GM23338 (cell line): ENCODE data around the gene HSPB6. TPM values are rescaled to one million over a fixed set of nuclear protein-coding genes. Genes with fewer than 3 reads are reported as not detected.

ENCODE experiments used
- ATAC-seq: fragments of 200-7000 bp; cut with Tn5 transposase; 3 replicates; pipeline ENCODE4 v1.9.1; 2020
- DNase-seq: peaks from one replicate; pipeline ENCODE4 v3.0.0-alpha.2; 2015; ENCODE audit warnings: low spot score
- H2AFZ ChIP-seq: fragments of 200-600 bp; sonication (generic); 2 replicates; pipeline ENCODE4 v1.8.0; 2016; ENCODE audit warnings: antibody characterized with exemption, mild to moderate bottlenecking, moderate library complexity
- H3F3A ChIP-seq: fragments of 200-600 bp; sonication (generic); replicated peaks from 2 replicates; pipeline ENCODE4 v1.8.0; 2017; ENCODE audit warnings: antibody characterized with exemption, mixed run types, low read depth
- H3K27ac ChIP-seq: fragments of 200-600 bp; sonication (generic); 2 replicates; pipeline ENCODE4 v1.6.1; 2016; ENCODE audit warnings: low read depth
- H3K27me3 ChIP-seq: fragments of 200-600 bp; sonication (generic); 2 replicates; pipeline ENCODE4 v1.8.0; 2016; ENCODE audit warnings: mild to moderate bottlenecking, mixed run types, moderate library complexity; ENCODE audit not compliant: insufficient read depth
- H3K36me3 ChIP-seq: fragments of 200-600 bp; sonication (generic); 2 replicates; pipeline ENCODE4 v1.8.0; 2016; ENCODE audit warnings: mild to moderate bottlenecking; ENCODE audit not compliant: insufficient read depth
- H3K4me1 ChIP-seq: fragments of 200-600 bp; sonication (generic); 2 replicates; pipeline ENCODE4 v1.8.0; 2016; ENCODE audit warnings: mild to moderate bottlenecking, moderate library complexity; ENCODE audit not compliant: insufficient read depth
- H3K4me2 ChIP-seq: fragments of 200-600 bp; sonication (generic); 2 replicates; pipeline ENCODE4 v1.7.1; 2017; ENCODE audit warnings: mixed run types
- H3K4me3 ChIP-seq: fragments of 200-600 bp; sonication (generic); 2 replicates; pipeline ENCODE4 v1.6.1; 2016; ENCODE audit warnings: mixed run types
- H3K79me2 ChIP-seq: fragments of 200-600 bp; sonication (generic); replicated peaks from 2 replicates; pipeline ENCODE4 v1.8.0; 2017; ENCODE audit warnings: mild to moderate bottlenecking; ENCODE audit not compliant: insufficient read depth
- H3K9me2 ChIP-seq: fragments of 200-600 bp; sonication (generic); 2 replicates; pipeline ENCODE4 v1.8.0; 2017; ENCODE audit not compliant: insufficient read depth
- H4K20me1 ChIP-seq: fragments of 200-600 bp; sonication (generic); replicated peaks from 2 replicates; pipeline ENCODE4 v1.8.0; 2017; ENCODE audit warnings: mild to moderate bottlenecking; ENCODE audit not compliant: insufficient read depth
- H3K27ac Mint-ChIP-seq: 2 replicates; pipeline ENCODE4 v1.8.0; 2020; ENCODE audit warnings: inconsistent platforms, mild to moderate bottlenecking, moderate library complexity, mixed read lengths
- H3K27me3 Mint-ChIP-seq: 3 replicates; pipeline ENCODE4 v1.8.0; 2022; ENCODE audit warnings: low read depth, mild to moderate bottlenecking, moderate library complexity, mixed read lengths, inconsistent platforms; ENCODE audit not compliant: insufficient read depth, poor library complexity
- H3K36me3 Mint-ChIP-seq: 3 replicates; pipeline ENCODE4 v1.8.0; 2021; ENCODE audit warnings: low read depth, mild to moderate bottlenecking, inconsistent platforms, moderate library complexity, mixed read lengths
- H3K4me1 Mint-ChIP-seq: 3 replicates; pipeline ENCODE4 v1.8.0; 2020; ENCODE audit warnings: mild to moderate bottlenecking, inconsistent platforms, mixed read lengths
- H3K4me3 Mint-ChIP-seq: 3 replicates; pipeline ENCODE4 v1.8.0; 2021; ENCODE audit warnings: moderate library complexity, mild to moderate bottlenecking, inconsistent platforms, mixed read lengths
- H3K9me3 Mint-ChIP-seq: 3 replicates; pipeline ENCODE4 v1.8.0; 2020; ENCODE audit warnings: moderate library complexity, mild to moderate bottlenecking, inconsistent platforms, mixed read lengths
- CREB1 ChIP-seq: fragments of 250-450 bp; sonication (Bioruptor Pico); IDR thresholded peaks from 2 replicates; pipeline ENCODE4 v1.5.0; 2020; ENCODE audit warnings: low read depth, mild to moderate bottlenecking, moderate library complexity
- EZH2 ChIP-seq: fragments of 200-600 bp; sonication (generic); IDR thresholded peaks from one replicate; pipeline ENCODE4 v1.8.0; 2017; ENCODE audit warnings: antibody characterized with exemption, mild to moderate bottlenecking, low read depth; ENCODE audit not compliant: unreplicated experiment
- JUNB ChIP-seq: IDR thresholded peaks from one replicate; pipeline ENCODE4 v1.6.1; 2016; ENCODE audit warnings: antibody characterized with exemption; ENCODE audit not compliant: unreplicated experiment
- POLR2AphosphoS5 ChIP-seq: IDR thresholded peaks from 2 replicates; pipeline ENCODE4 v1.6.1; 2016; ENCODE audit warnings: antibody characterized with exemption, low read depth
- ZNF114 ChIP-seq: fragments of 250-450 bp; sonication (Bioruptor Pico); IDR thresholded peaks from 2 replicates; pipeline ENCODE4 v1.5.0; 2020; ENCODE audit warnings: mild to moderate bottlenecking, moderate library complexity
- ZNF331 ChIP-seq: fragments of 250-450 bp; sonication (Bioruptor Pico); IDR thresholded peaks from 2 replicates; pipeline ENCODE4 v1.5.0; 2020; ENCODE audit warnings: low read depth, mild to moderate bottlenecking, moderate library complexity
- polyA plus RNA-seq: library from polyadenylated mRNA; unstranded; fragments of >200 nt; fragmentation: Nextera tagmentation; extraction: Ambion mirVana; gene quantifications from 2 replicates; pipeline ENCODE4 v1.2.1, GENCODE V29; 2016
- total RNA-seq: library from RNA; depleted of rRNA; stranded (reverse); fragments of >200 nt; shearing (Covaris generic); gene quantifications from 2 replicates; pipeline ENCODE4 v1.2.3, GENCODE V29; 2014
- TF ChIP-seq, protein P1 (sequence below): IDR thresholded peaks from 2 replicates; pipeline ENCODE4 v1.6.1; 2016; ENCODE audit warnings: antibody characterized with exemption
- TF ChIP-seq, protein P2 (sequence below): IDR thresholded peaks from one replicate; pipeline ENCODE4 v1.6.1; 2018; ENCODE audit warnings: antibody characterized with exemption; ENCODE audit not compliant: unreplicated experiment
- TF ChIP-seq, protein P3 (sequence below), 2 experiments: fragments of 200-600 bp in 1 of 2; sonication (generic) in 1 of 2; conservative IDR thresholded peaks; 2 replicates each; pipeline versions ENCODE4 v1.5.1 to v1.6.1; 2016 to 2017; ENCODE audit warnings: antibody characterized with exemption in 2 of 2, low read depth in 2 of 2, mild to moderate bottlenecking in 2 of 2, moderate library complexity in 1 of 2
- TF ChIP-seq, protein P4 (sequence below): fragments of 250-450 bp; sonication (Bioruptor Pico); IDR thresholded peaks from 2 replicates; pipeline ENCODE4 v1.5.0; 2020; ENCODE audit warnings: mild to moderate bottlenecking, moderate library complexity

The HSPB6 gene
- total and polyA plus RNA-seq, 2 experiments from 2014 or later: 0.87 to 3.2 TPM

DNA sequence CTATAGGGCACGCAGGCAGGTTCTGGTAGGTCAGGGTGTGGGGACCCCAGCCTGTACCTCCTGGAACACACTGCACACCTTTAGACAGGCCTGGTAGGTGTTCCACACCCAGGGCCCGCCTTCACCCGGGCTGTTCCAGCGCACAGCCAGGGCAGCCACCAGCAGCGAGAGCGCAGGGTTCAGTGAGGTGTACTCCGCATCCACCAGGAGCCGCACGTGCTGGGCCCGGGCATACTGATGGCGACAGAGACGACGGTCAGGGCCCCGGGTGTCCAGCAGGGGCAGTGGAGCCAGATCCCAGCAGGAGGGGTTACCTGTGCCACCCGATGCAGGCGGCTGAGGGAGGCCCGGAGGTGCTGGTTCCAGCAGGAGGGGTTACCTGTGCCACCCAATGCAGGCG, 49.8 kb upstream of the HSPB6 start (continued):
- TF ChIP-seq, protein P1, sequence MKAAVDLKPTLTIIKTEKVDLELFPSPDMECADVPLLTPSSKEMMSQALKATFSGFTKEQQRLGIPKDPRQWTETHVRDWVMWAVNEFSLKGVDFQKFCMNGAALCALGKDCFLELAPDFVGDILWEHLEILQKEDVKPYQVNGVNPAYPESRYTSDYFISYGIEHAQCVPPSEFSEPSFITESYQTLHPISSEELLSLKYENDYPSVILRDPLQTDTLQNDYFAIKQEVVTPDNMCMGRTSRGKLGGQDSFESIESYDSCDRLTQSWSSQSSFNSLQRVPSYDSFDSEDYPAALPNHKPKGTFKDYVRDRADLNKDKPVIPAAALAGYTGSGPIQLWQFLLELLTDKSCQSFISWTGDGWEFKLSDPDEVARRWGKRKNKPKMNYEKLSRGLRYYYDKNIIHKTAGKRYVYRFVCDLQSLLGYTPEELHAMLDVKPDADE: no peak
- TF ChIP-seq EZH2 (no peak), ZNF114 (CRISPR knock-in tag) (no peak), POLR2AphosphoS5 (no peak), JUNB (no peak)
- TF ChIP-seq, protein P2, sequence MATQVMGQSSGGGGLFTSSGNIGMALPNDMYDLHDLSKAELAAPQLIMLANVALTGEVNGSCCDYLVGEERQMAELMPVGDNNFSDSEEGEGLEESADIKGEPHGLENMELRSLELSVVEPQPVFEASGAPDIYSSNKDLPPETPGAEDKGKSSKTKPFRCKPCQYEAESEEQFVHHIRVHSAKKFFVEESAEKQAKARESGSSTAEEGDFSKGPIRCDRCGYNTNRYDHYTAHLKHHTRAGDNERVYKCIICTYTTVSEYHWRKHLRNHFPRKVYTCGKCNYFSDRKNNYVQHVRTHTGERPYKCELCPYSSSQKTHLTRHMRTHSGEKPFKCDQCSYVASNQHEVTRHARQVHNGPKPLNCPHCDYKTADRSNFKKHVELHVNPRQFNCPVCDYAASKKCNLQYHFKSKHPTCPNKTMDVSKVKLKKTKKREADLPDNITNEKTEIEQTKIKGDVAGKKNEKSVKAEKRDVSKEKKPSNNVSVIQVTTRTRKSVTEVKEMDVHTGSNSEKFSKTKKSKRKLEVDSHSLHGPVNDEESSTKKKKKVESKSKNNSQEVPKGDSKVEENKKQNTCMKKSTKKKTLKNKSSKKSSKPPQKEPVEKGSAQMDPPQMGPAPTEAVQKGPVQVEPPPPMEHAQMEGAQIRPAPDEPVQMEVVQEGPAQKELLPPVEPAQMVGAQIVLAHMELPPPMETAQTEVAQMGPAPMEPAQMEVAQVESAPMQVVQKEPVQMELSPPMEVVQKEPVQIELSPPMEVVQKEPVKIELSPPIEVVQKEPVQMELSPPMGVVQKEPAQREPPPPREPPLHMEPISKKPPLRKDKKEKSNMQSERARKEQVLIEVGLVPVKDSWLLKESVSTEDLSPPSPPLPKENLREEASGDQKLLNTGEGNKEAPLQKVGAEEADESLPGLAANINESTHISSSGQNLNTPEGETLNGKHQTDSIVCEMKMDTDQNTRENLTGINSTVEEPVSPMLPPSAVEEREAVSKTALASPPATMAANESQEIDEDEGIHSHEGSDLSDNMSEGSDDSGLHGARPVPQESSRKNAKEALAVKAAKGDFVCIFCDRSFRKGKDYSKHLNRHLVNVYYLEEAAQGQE: no peak

DNA sequence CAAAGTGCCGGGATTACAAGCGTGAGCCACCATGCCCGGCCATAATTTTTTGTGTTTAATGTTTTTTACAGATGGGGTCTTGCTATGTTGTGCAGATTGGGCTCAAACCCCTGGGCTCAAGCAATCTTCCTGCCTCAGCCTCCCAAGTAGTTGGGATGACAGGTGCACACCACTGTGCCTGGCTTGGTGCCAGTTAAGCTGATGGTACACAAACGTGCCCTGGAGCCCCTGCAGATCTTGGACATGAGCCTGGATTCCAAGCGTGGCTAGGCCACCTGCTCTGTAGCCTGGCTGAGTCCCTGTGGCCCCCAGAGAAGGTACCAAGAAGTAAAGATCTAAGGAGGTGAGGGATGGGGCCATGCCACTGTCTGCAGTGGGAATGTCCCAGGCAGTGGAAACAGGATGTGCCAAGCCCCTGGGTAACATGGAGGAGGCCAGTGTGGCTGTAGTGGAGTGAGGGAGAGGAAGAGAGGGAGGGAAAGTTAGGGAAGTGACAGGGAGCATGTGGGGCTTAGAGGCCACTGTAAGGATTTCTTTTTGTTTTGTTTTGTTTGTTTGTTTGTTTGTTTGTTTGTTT, 48.8 kb upstream of the HSPB6 start:
- Histone ChIP-seq H4K20me1 (no peaks in the 10 kb centered on the region), H3K27me3 (no peaks in the 10 kb centered on the region), H3K4me2 (no peak overlapping the region), H3K4me3 (no peak overlapping the region), H3K27ac (no peak overlapping the region), H2AFZ (no peak overlapping the region), H3K79me2 (no peaks in the 10 kb centered on the region), H3K36me3 (no peaks in the 10 kb centered on the region), H3K4me1 (no peaks in the 10 kb centered on the region), H3K9me2 (no peaks in the 10 kb centered on the region), H3F3A (no peaks in the 10 kb centered on the region)
- no peaks in the 10 kb centered on the region for H3K36me3 Mint-ChIP-seq
- no peak overlapping the region for H3K27ac Mint-ChIP-seq
- H3K4me1 Mint-ChIP-seq: peaks cover 3% of the 10 kb centered on the region; the same call in 1 of the 3 replicates
- no peaks in the 10 kb centered on the region for H3K9me3 Mint-ChIP-seq
- TF ChIP-seq, protein P3, sequence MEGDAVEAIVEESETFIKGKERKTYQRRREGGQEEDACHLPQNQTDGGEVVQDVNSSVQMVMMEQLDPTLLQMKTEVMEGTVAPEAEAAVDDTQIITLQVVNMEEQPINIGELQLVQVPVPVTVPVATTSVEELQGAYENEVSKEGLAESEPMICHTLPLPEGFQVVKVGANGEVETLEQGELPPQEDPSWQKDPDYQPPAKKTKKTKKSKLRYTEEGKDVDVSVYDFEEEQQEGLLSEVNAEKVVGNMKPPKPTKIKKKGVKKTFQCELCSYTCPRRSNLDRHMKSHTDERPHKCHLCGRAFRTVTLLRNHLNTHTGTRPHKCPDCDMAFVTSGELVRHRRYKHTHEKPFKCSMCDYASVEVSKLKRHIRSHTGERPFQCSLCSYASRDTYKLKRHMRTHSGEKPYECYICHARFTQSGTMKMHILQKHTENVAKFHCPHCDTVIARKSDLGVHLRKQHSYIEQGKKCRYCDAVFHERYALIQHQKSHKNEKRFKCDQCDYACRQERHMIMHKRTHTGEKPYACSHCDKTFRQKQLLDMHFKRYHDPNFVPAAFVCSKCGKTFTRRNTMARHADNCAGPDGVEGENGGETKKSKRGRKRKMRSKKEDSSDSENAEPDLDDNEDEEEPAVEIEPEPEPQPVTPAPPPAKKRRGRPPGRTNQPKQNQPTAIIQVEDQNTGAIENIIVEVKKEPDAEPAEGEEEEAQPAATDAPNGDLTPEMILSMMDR (conservative IDR thresholded peaks at IDR 0.05; ENCODE audit: low read depth in 2 of 2): no peak
- TF ChIP-seq, protein P1: no peak
- TF ChIP-seq ZNF114 (CRISPR knock-in tag): no peak
- TF ChIP-seq JUNB: no peak
- TF ChIP-seq, protein P4, sequence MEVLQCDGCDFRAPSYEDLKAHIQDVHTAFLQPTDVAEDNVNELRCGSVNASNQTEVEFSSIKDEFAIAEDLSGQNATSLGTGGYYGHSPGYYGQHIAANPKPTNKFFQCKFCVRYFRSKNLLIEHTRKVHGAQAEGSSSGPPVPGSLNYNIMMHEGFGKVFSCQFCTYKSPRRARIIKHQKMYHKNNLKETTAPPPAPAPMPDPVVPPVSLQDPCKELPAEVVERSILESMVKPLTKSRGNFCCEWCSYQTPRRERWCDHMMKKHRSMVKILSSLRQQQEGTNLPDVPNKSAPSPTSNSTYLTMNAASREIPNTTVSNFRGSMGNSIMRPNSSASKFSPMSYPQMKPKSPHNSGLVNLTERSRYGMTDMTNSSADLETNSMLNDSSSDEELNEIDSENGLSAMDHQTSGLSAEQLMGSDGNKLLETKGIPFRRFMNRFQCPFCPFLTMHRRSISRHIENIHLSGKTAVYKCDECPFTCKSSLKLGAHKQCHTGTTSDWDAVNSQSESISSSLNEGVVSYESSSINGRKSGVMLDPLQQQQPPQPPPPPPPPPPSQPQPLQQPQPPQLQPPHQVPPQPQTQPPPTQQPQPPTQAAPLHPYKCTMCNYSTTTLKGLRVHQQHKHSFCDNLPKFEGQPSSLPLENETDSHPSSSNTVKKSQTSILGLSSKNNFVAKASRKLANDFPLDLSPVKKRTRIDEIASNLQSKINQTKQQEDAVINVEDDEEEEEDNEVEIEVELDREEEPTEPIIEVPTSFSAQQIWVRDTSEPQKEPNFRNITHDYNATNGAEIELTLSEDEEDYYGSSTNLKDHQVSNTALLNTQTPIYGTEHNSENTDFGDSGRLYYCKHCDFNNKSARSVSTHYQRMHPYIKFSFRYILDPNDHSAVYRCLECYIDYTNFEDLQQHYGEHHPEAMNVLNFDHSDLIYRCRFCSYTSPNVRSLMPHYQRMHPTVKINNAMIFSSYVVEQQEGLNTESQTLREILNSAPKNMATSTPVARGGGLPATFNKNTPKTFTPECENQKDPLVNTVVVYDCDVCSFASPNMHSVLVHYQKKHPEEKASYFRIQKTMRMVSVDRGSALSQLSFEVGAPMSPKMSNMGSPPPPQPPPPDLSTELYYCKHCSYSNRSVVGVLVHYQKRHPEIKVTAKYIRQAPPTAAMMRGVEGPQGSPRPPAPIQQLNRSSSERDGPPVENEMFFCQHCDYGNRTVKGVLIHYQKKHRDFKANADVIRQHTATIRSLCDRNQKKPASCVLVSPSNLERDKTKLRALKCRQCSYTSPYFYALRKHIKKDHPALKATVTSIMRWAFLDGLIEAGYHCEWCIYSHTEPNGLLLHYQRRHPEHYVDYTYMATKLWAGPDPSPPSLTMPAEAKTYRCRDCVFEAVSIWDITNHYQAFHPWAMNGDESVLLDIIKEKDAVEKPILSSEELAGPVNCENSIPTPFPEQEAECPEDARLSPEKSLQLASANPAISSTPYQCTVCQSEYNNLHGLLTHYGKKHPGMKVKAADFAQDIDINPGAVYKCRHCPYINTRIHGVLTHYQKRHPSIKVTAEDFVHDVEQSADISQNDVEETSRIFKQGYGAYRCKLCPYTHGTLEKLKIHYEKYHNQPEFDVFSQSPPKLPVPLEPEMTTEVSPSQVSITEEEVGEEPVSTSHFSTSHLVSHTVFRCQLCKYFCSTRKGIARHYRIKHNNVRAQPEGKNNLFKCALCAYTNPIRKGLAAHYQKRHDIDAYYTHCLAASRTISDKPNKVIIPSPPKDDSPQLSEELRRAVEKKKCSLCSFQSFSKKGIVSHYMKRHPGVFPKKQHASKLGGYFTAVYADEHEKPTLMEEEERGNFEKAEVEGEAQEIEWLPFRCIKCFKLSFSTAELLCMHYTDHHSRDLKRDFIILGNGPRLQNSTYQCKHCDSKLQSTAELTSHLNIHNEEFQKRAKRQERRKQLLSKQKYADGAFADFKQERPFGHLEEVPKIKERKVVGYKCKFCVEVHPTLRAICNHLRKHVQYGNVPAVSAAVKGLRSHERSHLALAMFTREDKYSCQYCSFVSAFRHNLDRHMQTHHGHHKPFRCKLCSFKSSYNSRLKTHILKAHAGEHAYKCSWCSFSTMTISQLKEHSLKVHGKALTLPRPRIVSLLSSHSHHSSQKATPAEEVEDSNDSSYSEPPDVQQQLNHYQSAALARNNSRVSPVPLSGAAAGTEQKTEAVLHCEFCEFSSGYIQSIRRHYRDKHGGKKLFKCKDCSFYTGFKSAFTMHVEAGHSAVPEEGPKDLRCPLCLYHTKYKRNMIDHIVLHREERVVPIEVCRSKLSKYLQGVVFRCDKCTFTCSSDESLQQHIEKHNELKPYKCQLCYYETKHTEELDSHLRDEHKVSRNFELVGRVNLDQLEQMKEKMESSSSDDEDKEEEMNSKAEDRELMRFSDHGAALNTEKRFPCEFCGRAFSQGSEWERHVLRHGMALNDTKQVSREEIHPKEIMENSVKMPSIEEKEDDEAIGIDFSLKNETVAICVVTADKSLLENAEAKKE (CRISPR knock-in tag): no peak
- no peak for TF ChIP-seq EZH2
- no peak for TF ChIP-seq ZNF331 (CRISPR knock-in tag)
- TF ChIP-seq CREB1 (CRISPR knock-in tag): no peak
- H3K27me3 Mint-ChIP-seq: peaks cover 11% of the 10 kb centered on the region
- H3K4me3 Mint-ChIP-seq: no peak overlapping the region
- ATAC-seq (no peak), DNase-seq (no peak)
